ENCODE results near the gene MED17.
"Not testable (repeated sequence)": the region's sequence is repeated elsewhere in the genome, so short reads cannot be mapped to it uniquely, and the experiment has no call there.

Gene MED17

GRCh38 chr11:93784145-93784934, at the start of gene MED17:
MED17 (plus strand) TSS chr11:93784282; CDS start chr11:93784514, 232 bp downstream.
- peak; percentile 88 for DNase-seq (ENCODE audit: low read depth)

- DNase-seq (ENCODE audit: low read depth), result no peak
Observed at GRCh38 chr11:93734427-93735222, 49.5 kb upstream of the MED17 start.

- DNase-seq (ENCODE audit: low read depth), result no peak
Observed at GRCh38 chr11:93735627-93736026, 48.5 kb upstream of the MED17 start.

- peak; percentile 43 for DNase-seq (ENCODE audit: low read depth)
Observed at GRCh38 chr11:93736129-93736528, 48.0 kb upstream of the MED17 start.

GRCh38 chr11:93737904-93738612, 46.0 kb upstream of the MED17 start:
- DNase-seq (ENCODE audit: low read depth), result no peak

GRCh38 chr11:93738647-93739081, 45.4 kb upstream of the MED17 start:
- DNase-seq (ENCODE audit: low read depth), result no peak

GRCh38 chr11:93740031-93740729, 43.9 kb upstream of the MED17 start:
- peak; percentile 9 for DNase-seq (ENCODE audit: low read depth)

- peak; percentile 64 for DNase-seq (ENCODE audit: low read depth)
Observed at GRCh38 chr11:93740730-93741093, 43.4 kb upstream of the MED17 start.

- DNase-seq (ENCODE audit: low read depth), result peak; percentile 98
Observed at GRCh38 chr11:93741094-93741881, 42.8 kb upstream of the MED17 start, which contains the start of the genes C11orf54 and TAF1D. C11orf54 (plus strand) TSS chr11:93741672; CDS start chr11:93747394, 5,722 bp downstream. TAF1D (minus strand) TSS chr11:93741495; CDS start chr11:93739304, 2,191 bp downstream.

- DNase-seq (ENCODE audit: low read depth), result peak; percentile 76
Observed at GRCh38 chr11:93741882-93742226, 42.2 kb upstream of the MED17 start.

GRCh38 chr11:93743291-93743690, 40.8 kb upstream of the MED17 start:
- DNase-seq (ENCODE audit: low read depth), result no peak

GRCh38 chr11:93744669-93745004, 39.4 kb upstream of the MED17 start:
- no peak for DNase-seq (ENCODE audit: low read depth)

GRCh38 chr11:93745005-93745755, 38.9 kb upstream of the MED17 start:
- DNase-seq (ENCODE audit: low read depth), result not testable (repeated sequence)

GRCh38 chr11:93746101-93746500, 38.0 kb upstream of the MED17 start:
- no peak for DNase-seq (ENCODE audit: low read depth)

- no peak for DNase-seq (ENCODE audit: low read depth)
Observed at GRCh38 chr11:93747122-93747521, 37.0 kb upstream of the MED17 start.

GRCh38 chr11:93751001-93751400, 33.1 kb upstream of the MED17 start:
- DNase-seq (ENCODE audit: low read depth), result no peak

GRCh38 chr11:93753241-93753640, 30.8 kb upstream of the MED17 start:
- DNase-seq (ENCODE audit: low read depth), result no peak

- no peak for DNase-seq (ENCODE audit: low read depth)
Observed at GRCh38 chr11:93756748-93757147, 27.3 kb upstream of the MED17 start.

- no peak for DNase-seq (ENCODE audit: low read depth)
Observed at GRCh38 chr11:93757301-93757700, 26.8 kb upstream of the MED17 start.

All from fibroblast of gingiva (primary cell).